Ecto neural progenitor cell (in vitro differentiated cells): ENCODE results near the gene VPS51.
"Not testable (repeated sequence)": the region's sequence is repeated elsewhere in the genome, so short reads cannot be mapped to it uniquely, and the experiment has no call there.

ENCODE experiments used
- DNase-seq: peaks from one replicate; pipeline ENCODE4 v3.0.0-alpha.2; 2018; ENCODE audit warnings: low spot score

VPS51 gene

GRCh38 chr11:65107751-65108468 lies 11.9 kb downstream of the VPS51 start:
- DNase-seq = peak; percentile 46

DNA sequence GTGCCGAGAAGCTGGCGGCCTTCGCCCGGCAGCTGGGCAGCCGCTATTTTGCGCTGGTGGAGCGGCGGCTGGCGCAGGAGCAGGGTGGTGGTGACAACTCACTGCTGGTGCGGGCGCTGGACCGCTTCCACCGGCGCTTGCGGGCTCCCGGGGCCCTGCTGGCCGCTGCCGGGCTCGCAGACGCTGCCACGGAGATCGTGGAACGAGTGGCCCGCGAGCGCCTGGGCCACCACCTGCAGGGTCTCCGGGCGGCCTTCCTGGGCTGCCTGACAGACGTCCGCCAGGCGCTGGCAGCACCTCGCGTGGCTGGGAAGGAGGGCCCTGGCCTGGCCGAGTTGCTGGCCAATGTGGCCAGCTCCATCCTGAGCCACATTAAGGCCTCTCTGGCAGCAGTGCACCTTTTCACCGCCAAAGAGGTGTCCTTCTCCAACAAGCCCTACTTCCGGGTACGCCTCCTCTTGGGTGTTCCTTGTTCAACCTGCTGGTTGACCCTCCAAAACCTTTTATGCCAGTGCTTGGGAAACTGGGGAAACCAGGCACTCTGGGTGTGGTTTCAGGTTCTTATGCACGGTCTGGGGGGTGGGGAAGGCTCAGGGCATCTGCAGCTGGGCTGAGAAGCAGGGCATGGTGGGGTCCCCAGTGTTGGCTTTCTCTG lies 12.6 kb downstream of the VPS51 start:
- no peak for DNase-seq

GRCh38 chr11:65109231-65110198 lies 13.5 kb downstream of the VPS51 start:
- DNase-seq = peak; percentile 44

DNA sequence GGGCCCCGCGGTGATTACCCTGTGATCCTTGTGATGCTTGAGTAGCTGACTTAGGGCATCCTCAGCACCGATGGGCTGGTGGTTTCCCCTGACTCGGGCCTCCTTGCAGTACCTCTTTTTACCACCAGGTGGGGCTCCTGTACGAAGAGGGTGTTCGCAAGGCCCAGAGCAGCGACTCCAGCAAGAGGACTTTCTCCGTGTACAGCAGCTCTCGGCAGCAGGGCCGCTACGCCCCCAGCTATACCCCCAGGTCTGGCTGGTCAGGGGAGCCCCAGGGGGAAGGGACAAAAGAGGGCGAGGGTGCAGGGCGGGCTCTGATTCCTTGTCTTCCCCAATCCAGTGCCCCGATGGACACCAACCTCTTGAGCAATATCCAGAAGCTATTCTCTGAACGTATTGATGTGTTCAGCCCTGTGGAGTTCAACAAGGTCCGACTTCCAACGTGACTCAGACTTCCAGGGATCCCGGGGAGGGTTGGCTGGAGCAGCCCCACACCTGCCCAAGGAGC lies 14.4 kb downstream of the VPS51 start:
- DNase-seq = peak; percentile 92

DNA sequence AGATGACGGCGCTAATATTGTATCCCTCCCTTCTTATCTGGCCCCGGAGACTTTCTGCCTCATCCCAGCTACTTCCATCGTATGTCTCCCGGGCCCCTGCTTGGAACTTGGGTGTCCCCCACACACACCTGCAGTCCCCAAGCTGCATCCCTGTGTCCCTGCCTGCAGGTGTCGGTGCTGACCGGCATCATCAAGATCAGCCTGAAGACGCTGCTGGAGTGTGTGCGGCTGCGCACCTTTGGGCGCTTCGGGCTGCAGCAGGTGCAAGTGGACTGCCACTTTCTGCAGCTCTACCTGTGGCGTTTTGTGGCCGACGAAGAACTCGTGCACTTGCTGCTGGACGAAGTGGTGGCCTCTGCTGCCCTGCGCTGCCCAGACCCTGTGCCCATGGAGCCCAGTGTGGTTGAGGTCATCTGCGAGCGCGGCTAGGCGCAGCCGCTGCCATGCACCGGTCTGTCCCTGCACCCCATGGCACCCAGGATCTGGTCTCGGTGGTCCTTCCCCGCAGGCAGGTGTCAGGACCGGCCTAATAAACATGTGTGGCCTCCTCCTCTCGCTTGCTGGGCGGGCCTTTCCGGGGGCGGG lies 15.2 kb downstream of the VPS51 start:
- DNase-seq = no peak

DNA sequence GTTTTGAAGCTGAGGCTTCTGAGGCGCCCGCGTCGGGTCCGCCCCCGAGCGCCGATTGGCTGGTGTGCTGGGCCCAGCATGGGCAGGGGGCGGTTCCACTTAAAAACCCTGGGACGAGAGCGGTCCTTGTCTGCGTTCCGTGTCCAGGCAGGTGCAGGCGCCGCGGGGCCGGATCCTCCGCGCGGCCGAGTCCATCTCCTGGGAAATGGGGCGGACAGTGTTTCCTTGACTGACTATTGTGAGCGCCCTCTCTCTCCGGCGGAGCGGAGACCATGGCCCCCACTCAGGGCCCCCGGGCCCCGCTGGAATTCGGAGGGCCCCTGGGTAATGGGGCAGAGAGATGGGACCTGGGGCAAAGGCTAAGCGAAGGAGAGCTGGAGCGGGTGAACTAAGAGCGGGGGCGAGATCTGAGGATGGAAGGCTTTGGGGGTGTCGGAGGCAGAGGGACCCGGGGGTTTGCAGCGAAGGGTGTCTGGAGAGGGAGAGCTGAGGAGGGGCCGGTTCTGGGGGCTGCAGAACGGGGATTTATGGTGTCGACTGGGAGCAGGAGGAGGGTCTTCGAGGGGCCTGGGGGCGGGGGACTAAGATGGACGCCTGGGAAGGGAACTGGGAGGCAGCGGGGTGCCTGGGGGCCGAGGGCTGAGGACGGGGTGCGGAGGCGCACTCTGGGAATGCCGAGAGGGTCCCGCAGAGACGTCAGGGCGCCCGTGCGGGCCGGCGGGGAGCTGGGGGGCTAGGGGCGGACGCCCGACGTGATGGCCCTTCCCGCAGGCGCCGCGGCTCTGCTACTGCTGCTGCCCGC lies 15.9 kb downstream of the VPS51 start, which contains the start of gene TM7SF2:
Gene TM7SF2 (plus strand): TSS at position 129 of the 802 bp plus-strand sequence. CDS start 144 bp downstream, at position 273.
- DNase-seq = peak; percentile 97

GRCh38 chr11:65112546-65113360 lies 16.7 kb downstream of the VPS51 start:
- DNase-seq = peak; percentile 65

DNA sequence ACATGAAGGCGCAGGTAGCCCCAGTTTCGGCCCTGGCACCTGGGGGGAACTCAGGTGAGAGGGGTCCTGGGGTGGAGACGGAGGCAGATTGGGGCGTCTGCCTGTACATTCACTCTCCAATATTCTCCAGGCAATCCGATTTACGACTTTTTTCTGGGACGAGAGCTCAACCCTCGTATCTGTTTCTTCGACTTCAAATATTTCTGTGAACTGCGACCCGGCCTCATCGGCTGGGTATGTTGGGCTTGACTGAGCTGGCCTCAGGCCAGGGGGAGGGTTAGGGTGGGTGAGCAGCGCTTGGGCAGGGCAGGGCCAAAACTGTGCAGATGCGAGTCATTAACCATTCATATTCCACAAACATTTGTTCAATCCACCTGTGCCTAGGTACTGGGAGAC lies 17.3 kb downstream of the VPS51 start:
- no peak for DNase-seq

GRCh38 chr11:65113839-65114238 lies 17.8 kb downstream of the VPS51 start:
- no peak for DNase-seq

- peak; percentile 43 for DNase-seq
These were observed 18.6 kb downstream of the VPS51 start for GRCh38 chr11:65114538-65115171.

- DNase-seq = peak; percentile 45
These were observed 19.5 kb downstream of the VPS51 start for GRCh38 chr11:65115361-65116082.

DNA sequence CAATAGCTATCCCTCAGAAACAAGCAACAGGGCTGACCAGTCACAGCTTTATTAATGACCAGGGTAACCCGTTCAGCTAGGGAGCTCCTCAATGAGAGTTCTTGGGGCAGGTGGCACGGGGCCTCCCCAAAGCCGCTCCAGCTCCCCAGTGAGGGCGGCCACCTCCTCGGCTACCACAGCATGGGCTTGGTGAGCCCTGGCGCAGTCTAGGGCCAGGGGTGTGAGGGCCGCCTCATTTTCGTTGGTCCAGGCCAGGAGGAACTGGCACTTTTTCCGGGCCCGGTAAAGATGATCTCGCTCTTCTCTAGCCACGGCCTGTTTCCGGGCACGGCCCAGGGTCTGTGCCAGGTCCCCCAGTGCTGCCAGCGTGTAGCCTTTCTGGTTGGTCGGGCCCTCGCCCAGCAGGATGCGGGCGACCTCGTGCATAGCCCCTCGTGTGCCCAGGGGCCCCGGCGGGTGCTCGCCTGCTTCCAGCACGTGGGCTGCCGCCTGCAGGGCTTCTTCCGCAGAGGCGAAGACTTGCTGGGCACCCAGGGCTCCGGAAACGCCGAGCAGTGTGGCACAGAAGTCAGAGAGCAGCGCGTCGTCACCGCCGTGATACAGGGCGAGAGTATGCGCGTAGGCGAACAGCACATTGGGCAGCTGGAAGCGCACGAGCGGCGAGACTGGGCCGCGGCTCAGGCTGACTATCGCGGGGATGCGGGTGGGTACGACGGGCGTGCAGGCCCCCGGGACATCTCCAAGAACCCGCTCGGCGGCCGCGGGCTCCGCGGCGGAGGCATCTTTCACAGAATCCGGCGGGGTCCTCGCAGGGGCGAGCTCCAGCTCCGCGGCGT lies 20.6 kb downstream of the VPS51 start:
- DNase-seq = peak; percentile 47

GRCh38 chr11:65117206-65118096 lies 21.4 kb downstream of the VPS51 start, which contains the start of gene ZNHIT2:
ZNHIT2 (minus strand) TSS chr11:65117701; CDS start chr11:65117653, 48 bp downstream.
- DNase-seq = peak; percentile 99

- no peak for DNase-seq
These were observed 22.3 kb downstream of the VPS51 start for GRCh38 chr11:65118097-65118837.

GRCh38 chr11:65118891-65119669 lies 23.1 kb downstream of the VPS51 start:
- not testable (repeated sequence) for DNase-seq
